GM12875 (cell line): Measurements from ENCODE around the gene SASH1.

Experiments used
- H3K4me3 ChIP-seq: one replicate; pipeline ENCODE4 v1.5.1; 2011; ENCODE audit warnings: low read depth, low read length, control low read depth
- TF ChIP-seq, protein P1 (sequence below): IDR thresholded peaks from 2 replicates; pipeline ENCODE4 v1.5.1; 2011; ENCODE audit warnings: low read depth, mild to moderate bottlenecking, control low read depth, inconsistent platforms, low read length, moderate library complexity, borderline replicate concordance; ENCODE audit not compliant: insufficient read depth

Gene SASH1

GRCh38 chr6:148316308-148316707, 26.3 kb upstream of the SASH1 start:
- TF ChIP-seq, protein P1, sequence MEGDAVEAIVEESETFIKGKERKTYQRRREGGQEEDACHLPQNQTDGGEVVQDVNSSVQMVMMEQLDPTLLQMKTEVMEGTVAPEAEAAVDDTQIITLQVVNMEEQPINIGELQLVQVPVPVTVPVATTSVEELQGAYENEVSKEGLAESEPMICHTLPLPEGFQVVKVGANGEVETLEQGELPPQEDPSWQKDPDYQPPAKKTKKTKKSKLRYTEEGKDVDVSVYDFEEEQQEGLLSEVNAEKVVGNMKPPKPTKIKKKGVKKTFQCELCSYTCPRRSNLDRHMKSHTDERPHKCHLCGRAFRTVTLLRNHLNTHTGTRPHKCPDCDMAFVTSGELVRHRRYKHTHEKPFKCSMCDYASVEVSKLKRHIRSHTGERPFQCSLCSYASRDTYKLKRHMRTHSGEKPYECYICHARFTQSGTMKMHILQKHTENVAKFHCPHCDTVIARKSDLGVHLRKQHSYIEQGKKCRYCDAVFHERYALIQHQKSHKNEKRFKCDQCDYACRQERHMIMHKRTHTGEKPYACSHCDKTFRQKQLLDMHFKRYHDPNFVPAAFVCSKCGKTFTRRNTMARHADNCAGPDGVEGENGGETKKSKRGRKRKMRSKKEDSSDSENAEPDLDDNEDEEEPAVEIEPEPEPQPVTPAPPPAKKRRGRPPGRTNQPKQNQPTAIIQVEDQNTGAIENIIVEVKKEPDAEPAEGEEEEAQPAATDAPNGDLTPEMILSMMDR, result no peak
- no peak overlapping the region for H3K4me3 ChIP-seq

- H3K4me3 ChIP-seq, result no peak overlapping the region
- TF ChIP-seq, protein P1, result no peak
Observed at GRCh38 chr6:148317051-148317450, 25.6 kb upstream of the SASH1 start.

DNA sequence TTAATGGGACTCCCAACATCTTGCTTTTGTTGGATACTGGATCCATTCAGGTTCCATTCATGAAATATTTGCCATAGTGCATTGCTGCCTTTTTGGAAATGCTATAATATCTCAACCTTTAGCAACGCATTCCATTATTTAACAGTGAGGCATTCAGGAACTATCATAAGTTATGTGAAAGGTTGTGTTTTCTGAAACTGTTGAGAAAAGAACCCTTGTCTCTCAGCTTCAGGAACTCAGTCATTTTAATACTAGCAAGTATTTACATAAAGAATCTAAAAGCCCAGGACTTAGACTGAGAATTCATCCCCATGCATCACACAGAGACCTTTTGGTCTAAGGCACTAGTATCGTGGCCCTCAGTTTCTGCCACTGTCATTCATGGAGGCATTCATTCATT, 24.9 kb upstream of the SASH1 start:
- H3K4me3 ChIP-seq, result no peak overlapping the region
- TF ChIP-seq, protein P1, result no peak

DNA sequence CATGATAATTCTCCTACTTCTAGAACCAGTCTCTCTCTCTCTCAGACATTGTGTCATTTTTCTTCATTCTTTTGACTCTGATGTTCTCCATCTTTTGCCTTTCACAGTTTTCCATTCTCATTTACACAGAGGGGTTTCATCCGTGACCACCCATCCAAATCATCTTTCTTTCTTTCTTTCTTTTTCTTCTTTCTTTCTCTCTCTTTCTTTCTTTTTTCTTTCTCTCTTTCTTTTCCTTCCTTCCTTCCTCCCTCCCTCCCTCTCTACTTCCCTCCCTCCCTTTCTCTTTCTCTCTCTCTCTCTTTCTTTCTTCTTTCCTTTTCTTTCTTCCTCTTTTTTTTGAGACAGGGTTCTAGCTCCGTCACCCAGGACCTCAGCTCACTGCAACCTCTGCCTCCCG, 19.9 kb upstream of the SASH1 start:
- TF ChIP-seq, protein P1, result no peak
- no peak overlapping the region for H3K4me3 ChIP-seq

DNA sequence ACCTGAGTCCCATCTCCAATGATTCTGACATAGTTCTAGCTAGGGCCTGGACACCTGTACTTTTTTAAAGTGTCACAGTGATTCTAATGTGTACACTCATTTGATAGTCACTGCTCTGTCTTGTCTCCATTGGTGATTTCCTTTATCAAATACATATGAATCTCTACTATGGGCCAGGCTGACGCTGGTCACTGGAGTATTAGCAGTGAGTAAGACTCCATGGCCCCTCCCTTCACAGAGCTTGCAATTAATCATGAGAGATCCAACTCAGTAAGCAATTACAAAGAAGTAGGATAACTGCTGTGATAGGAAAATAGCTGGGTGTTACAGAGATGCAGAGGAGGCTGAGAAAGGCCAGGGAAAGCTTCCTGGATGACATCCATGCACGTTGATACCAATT, 19.3 kb upstream of the SASH1 start:
- TF ChIP-seq, protein P1, result no peak

GRCh38 chr6:148324297-148324985, 18.2 kb upstream of the SASH1 start:
- TF ChIP-seq, protein P1, result no peak
- H3K4me3 ChIP-seq, result no peak overlapping the region

More for the DNA sequence above, 19.3 kb upstream of the SASH1 start:
- no peak overlapping the region for H3K4me3 ChIP-seq

GRCh38 chr6:148325316-148326068, 17.1 kb upstream of the SASH1 start:
- H3K4me3 ChIP-seq, result no peak overlapping the region
- TF ChIP-seq, protein P1, result no peak
